Neural progenitor cell (in vitro differentiated cells): ENCODE results near the gene RIOK3. TPM values are rescaled to one million over a fixed set of nuclear protein-coding genes. Genes with fewer than 3 reads are reported as not detected.
"Not testable (repeated sequence)": the region's sequence is repeated elsewhere in the genome, so short reads cannot be mapped to it uniquely, and the experiment has no call there.

ENCODE experiments used
- DNase-seq: peaks from one replicate; pipeline ENCODE4 v3.0.0-alpha.2; 2016; ENCODE audit warnings: low spot score
- H2AFZ ChIP-seq: fragments of 200-600 bp; sonication (generic); replicated peaks from 2 replicates; pipeline ENCODE4 v1.6.1; 2016; ENCODE audit warnings: antibody characterized with exemption
- H3F3A ChIP-seq: fragments of 200-600 bp; sonication (generic); 2 replicates; pipeline ENCODE4 v1.6.1; 2016; ENCODE audit warnings: antibody characterized with exemption, low read depth
- H3K27ac ChIP-seq: fragments of 200-600 bp; sonication (generic); 2 replicates; pipeline ENCODE4 v1.5.1; 2016; ENCODE audit warnings: mild to moderate bottlenecking
- H3K27me3 ChIP-seq: fragments of 200-600 bp; sonication (generic); 2 replicates; pipeline ENCODE4 v1.6.1; 2016; ENCODE audit warnings: mild to moderate bottlenecking, moderate library complexity
- H3K36me3 ChIP-seq: fragments of 200-600 bp; sonication (generic); 2 replicates; pipeline ENCODE4 v1.5.1; 2016
- H3K4me1 ChIP-seq: fragments of 200-600 bp; sonication (generic); 2 replicates; pipeline ENCODE4 v1.6.1; 2016; ENCODE audit warnings: mixed run types
- H3K4me2 ChIP-seq: fragments of 200-600 bp; sonication (generic); 2 replicates; pipeline ENCODE4 v1.6.1; 2016
- H3K4me3 ChIP-seq: fragments of 200-600 bp; sonication (generic); 2 replicates; pipeline ENCODE4 v1.5.1; 2016
- H3K79me2 ChIP-seq: fragments of 200-600 bp; sonication (generic); 2 replicates; pipeline ENCODE4 v1.6.1; 2016; ENCODE audit warnings: low read depth
- H3K9ac ChIP-seq: fragments of 200-600 bp; sonication (generic); 2 replicates; pipeline ENCODE4 v1.6.1; 2016
- H3K9me3 ChIP-seq: fragments of 200-600 bp; sonication (generic); 2 replicates; pipeline ENCODE4 v1.5.1; 2016; ENCODE audit warnings: low read depth
- H4K20me1 ChIP-seq: fragments of 200-600 bp; sonication (generic); 2 replicates; pipeline ENCODE4 v1.6.1; 2016; ENCODE audit warnings: low read depth
- H3K27ac Mint-ChIP-seq: 3 replicates; pipeline ENCODE4 v1.8.0; 2021; ENCODE audit warnings: mixed read lengths
- H3K27me3 Mint-ChIP-seq: 2 replicates; pipeline ENCODE4 v1.8.0; 2022; ENCODE audit warnings: low read depth, mild to moderate bottlenecking, inconsistent platforms, moderate library complexity, mixed read lengths; ENCODE audit not compliant: insufficient read depth
- H3K36me3 Mint-ChIP-seq: 3 replicates; pipeline ENCODE4 v1.8.0; 2021; ENCODE audit warnings: mixed read lengths
- H3K4me1 Mint-ChIP-seq: 3 replicates; pipeline ENCODE4 v1.8.0; 2021; ENCODE audit warnings: mixed read lengths
- H3K4me3 Mint-ChIP-seq: 3 replicates; pipeline ENCODE4 v1.8.0; 2021; ENCODE audit warnings: mild to moderate bottlenecking, moderate library complexity, mixed read lengths
- H3K9me3 Mint-ChIP-seq: 3 replicates; pipeline ENCODE4 v1.8.0; 2020; ENCODE audit warnings: mixed read lengths
- EZH2 ChIP-seq: fragments of 200-600 bp; sonication (generic); IDR thresholded peaks from 2 replicates; pipeline ENCODE4 v1.6.1; 2017; ENCODE audit warnings: antibody characterized with exemption, mild to moderate bottlenecking, moderate library complexity
- EZH2phosphoT487 ChIP-seq: fragments of 200-600 bp; sonication (generic); IDR thresholded peaks from 2 replicates; pipeline ENCODE4 v1.6.1; 2017; ENCODE audit warnings: antibody characterized with exemption
- total RNA-seq: library from RNA; depleted of rRNA; stranded (reverse); fragments of >200 nt; gene quantifications from 2 replicates; pipeline ENCODE4 v1.2.3, GENCODE V29; 2015; ENCODE audit warnings: low replicate concordance
- TF ChIP-seq, protein P1 (sequence below): fragments of 200-600 bp; sonication (generic); IDR thresholded peaks from 2 replicates; pipeline ENCODE4 v1.5.1; 2017; ENCODE audit warnings: antibody characterized with exemption, mild to moderate bottlenecking

RIOK3 gene
- total RNA-seq, 1 donor from 2014 or later, result 77.5 TPM

DNA sequence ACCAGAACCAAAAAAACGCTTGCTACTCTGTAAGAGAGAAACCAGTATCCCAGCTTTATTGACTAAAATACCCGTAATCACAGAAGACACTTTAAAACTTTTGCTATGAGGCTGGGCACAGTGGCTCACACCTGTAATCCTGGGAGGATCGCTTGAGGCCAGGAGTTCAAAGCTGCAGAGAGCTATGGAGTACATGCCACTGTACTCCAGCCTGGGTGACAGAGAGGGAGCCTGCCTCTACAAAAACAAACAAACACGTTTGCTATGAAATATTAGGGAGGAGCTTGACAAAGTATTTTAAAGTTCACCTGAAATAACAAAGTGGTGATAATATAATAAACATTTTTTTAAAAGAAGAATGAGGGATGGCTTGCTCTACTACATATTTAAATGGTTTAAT, 28.5 kb upstream of the RIOK3 start:
- H3K9me3 Mint-ChIP-seq, result peaks cover 4% of the 10 kb centered on the region
- no peak for TF ChIP-seq EZH2phosphoT487
- TF ChIP-seq, protein P1, sequence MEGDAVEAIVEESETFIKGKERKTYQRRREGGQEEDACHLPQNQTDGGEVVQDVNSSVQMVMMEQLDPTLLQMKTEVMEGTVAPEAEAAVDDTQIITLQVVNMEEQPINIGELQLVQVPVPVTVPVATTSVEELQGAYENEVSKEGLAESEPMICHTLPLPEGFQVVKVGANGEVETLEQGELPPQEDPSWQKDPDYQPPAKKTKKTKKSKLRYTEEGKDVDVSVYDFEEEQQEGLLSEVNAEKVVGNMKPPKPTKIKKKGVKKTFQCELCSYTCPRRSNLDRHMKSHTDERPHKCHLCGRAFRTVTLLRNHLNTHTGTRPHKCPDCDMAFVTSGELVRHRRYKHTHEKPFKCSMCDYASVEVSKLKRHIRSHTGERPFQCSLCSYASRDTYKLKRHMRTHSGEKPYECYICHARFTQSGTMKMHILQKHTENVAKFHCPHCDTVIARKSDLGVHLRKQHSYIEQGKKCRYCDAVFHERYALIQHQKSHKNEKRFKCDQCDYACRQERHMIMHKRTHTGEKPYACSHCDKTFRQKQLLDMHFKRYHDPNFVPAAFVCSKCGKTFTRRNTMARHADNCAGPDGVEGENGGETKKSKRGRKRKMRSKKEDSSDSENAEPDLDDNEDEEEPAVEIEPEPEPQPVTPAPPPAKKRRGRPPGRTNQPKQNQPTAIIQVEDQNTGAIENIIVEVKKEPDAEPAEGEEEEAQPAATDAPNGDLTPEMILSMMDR, result no peak
- TF ChIP-seq EZH2, result no peak
- H3K4me3 ChIP-seq, result no peak overlapping the region
- peaks cover 9% of the 10 kb centered on the region for H3K4me1 Mint-ChIP-seq
- H3K27me3 Mint-ChIP-seq, result peaks cover 6% of the 10 kb centered on the region
- peaks cover 6% of the 10 kb centered on the region for H3K36me3 Mint-ChIP-seq
- no peaks in the 10 kb centered on the region for H3K27me3 ChIP-seq
- H3K27ac ChIP-seq, result no peak overlapping the region
- H3K4me1 ChIP-seq, result no peaks in the 10 kb centered on the region
- no peaks in the 10 kb centered on the region for H4K20me1 ChIP-seq
- H3K4me3 Mint-ChIP-seq, result no peak overlapping the region
- no peak for DNase-seq
- no peaks in the 10 kb centered on the region for H3F3A ChIP-seq
- no peak overlapping the region for H3K27ac Mint-ChIP-seq
- no peaks in the 10 kb centered on the region for H3K9me3 ChIP-seq
- H3K4me2 ChIP-seq, result no peak overlapping the region
- H3K79me2 ChIP-seq, result no peaks in the 10 kb centered on the region
- H3K9ac ChIP-seq, result no peak overlapping the region
- H2AFZ ChIP-seq, result no peak overlapping the region
- H3K36me3 ChIP-seq, result no peaks in the 10 kb centered on the region

DNA sequence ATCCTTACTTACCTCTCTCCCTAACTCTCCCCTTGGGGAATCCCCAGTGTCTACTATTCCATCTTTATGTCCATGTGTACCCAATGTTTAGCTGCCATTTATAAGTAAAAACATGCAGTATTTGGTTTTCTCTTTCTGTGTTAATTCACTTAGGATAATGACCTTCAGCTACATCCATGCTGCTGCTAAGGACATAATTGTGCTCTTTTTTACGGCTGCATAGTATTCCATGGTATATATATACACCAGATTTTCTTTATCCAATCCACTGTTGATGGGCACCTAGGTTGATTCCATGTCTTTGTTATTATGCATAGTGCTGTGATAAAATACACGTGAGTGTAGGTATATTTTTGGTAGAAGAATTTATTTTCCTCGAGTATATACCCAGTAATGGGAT, 24.3 kb upstream of the RIOK3 start:
- Histone ChIP-seq H3K79me2 (no peaks in the 10 kb centered on the region), H3F3A (no peaks in the 10 kb centered on the region), H3K4me1 (no peaks in the 10 kb centered on the region), H4K20me1 (no peaks in the 10 kb centered on the region), H3K9me3 (no peaks in the 10 kb centered on the region), H3K9ac (no peak overlapping the region), H3K27me3 (no peaks in the 10 kb centered on the region), H3K4me2 (no peak overlapping the region), H2AFZ (no peak overlapping the region), H3K4me3 (no peak overlapping the region), H3K27ac (no peak overlapping the region), H3K36me3 (no peaks in the 10 kb centered on the region)
- peaks cover 2% of the 10 kb centered on the region for H3K27me3 Mint-ChIP-seq
- no peak overlapping the region for H3K4me3 Mint-ChIP-seq
- no peak overlapping the region for H3K27ac Mint-ChIP-seq
- TF ChIP-seq EZH2phosphoT487, result no peak
- TF ChIP-seq EZH2, result no peak
- TF ChIP-seq, protein P1, result no peak
- peaks cover 8% of the 10 kb centered on the region for H3K36me3 Mint-ChIP-seq
- DNase-seq, result no peak
- H3K9me3 Mint-ChIP-seq, result peaks cover 4% of the 10 kb centered on the region
- H3K4me1 Mint-ChIP-seq, result no peaks in the 10 kb centered on the region

DNA sequence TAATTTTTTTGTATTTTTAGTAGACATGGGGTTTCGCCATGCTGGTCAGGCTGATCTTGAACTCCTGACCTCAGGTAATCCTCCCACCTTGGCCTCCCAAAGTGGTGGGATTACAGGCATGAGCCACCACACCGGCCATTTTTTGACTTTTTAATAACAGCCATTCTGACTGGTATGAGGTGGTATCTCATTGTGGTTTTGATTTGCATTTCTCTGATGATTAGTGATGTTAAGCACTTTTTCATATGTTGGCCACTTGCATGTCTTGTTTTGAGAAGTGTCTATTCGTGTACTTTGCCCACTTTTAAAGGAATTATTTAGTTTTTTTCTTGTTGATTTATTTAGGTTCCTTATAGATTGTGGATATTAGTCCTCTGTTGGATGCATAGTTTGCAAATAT, 23.5 kb upstream of the RIOK3 start:
- H3K4me1 ChIP-seq, H3K79me2 ChIP-seq, H3K4me3 Mint-ChIP-seq, H3K4me3 ChIP-seq, H3K36me3 Mint-ChIP-seq, H3K27ac ChIP-seq, H3K36me3 ChIP-seq, H3K9me3 Mint-ChIP-seq, H3K27me3 ChIP-seq, H3K9ac ChIP-seq, H4K20me1 ChIP-seq, H3F3A ChIP-seq, H3K9me3 ChIP-seq, DNase-seq, H2AFZ ChIP-seq, H3K27me3 Mint-ChIP-seq, H3K27ac Mint-ChIP-seq, H3K4me1 Mint-ChIP-seq, H3K4me2 ChIP-seq: not testable (repeated sequence)

DNA sequence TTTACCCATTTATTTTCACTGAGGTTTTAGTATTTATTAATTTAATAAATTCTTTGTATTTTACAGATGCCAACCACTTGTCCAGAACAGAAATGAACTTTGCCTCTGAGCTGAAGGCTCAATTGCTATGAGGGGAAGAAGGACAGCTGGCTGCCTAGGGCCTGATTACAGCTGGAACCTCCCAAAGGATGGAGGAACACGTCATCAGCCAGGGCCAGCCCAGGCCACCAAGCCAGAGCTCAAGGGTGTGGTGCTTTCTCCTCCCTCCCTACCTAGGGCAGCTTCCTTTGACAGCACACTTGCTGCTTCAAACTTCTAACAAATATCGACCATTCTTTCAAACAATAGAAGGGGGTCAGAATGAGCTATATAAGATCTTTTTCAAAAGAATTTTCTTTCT, 19.7 kb upstream of the RIOK3 start:
- Mint-ChIP-seq H3K27me3 (peaks cover 2% of the 10 kb centered on the region), H3K27ac (no peak overlapping the region), H3K4me1 (peaks cover 10% of the 10 kb centered on the region), H3K4me3 (no peak overlapping the region), H3K9me3 (no peaks in the 10 kb centered on the region), H3K36me3 (peaks cover 5% of the 10 kb centered on the region)
- H3K27me3 ChIP-seq, result no peaks in the 10 kb centered on the region
- H3K36me3 ChIP-seq, result no peaks in the 10 kb centered on the region
- TF ChIP-seq EZH2phosphoT487 (no peak), EZH2 (no peak)
- TF ChIP-seq, protein P1, result no peak
- H3K27ac ChIP-seq, result no peak overlapping the region
- H3K9ac ChIP-seq, result no peak overlapping the region
- no peaks in the 10 kb centered on the region for H3K9me3 ChIP-seq
- no peaks in the 10 kb centered on the region for H4K20me1 ChIP-seq
- H3K4me1 ChIP-seq, result peaks cover 4% of the 10 kb centered on the region
- H3F3A ChIP-seq, result peaks cover 16% of the 10 kb centered on the region
- no peak overlapping the region for H2AFZ ChIP-seq
- no peak overlapping the region for H3K4me3 ChIP-seq
- no peak for DNase-seq
- no peak overlapping the region for H3K4me2 ChIP-seq
- H3K79me2 ChIP-seq, result no peaks in the 10 kb centered on the region
